ENCODE data around the gene CLSTN2.
"Not testable (repeated sequence)": the region's sequence is repeated elsewhere in the genome, so short reads cannot be mapped to it uniquely, and the experiment has no call there.

Gene CLSTN2

DNA sequence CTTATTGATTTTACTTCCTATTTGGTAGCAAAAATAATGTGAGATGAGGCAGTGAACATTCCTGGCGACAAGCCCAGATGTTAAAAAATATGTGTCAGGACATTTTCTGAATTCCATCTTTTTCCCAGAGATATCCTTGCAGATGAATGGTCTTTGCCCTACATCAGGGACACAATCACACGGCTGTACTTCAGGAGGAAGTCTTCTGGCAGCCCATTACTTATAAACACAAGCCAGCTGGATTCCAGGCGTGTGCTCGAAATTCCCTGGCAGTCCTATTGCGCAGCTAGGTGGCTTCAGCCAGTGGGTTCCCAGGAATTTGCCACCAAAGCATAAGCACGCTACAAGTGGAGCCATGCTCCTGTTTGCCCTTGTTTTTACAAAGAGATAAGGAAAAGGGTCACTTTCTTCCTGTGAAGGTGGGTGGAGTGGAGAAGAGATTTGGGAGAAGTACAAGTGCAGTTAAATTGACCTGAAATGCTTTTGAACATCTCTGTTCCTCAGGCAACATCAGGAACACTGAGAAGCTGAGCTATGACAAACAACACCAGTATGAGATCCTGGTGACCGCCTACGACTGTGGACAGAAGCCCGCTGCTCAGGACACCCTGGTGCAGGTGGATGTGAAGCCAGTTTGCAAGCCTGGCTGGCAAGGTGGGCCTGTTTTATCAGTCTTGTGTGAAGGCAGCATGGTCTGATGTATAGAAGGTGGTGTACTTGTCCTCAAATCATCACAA, 485.8 kb downstream of the CLSTN2 start:
- TF ChIP-seq, protein P1, sequence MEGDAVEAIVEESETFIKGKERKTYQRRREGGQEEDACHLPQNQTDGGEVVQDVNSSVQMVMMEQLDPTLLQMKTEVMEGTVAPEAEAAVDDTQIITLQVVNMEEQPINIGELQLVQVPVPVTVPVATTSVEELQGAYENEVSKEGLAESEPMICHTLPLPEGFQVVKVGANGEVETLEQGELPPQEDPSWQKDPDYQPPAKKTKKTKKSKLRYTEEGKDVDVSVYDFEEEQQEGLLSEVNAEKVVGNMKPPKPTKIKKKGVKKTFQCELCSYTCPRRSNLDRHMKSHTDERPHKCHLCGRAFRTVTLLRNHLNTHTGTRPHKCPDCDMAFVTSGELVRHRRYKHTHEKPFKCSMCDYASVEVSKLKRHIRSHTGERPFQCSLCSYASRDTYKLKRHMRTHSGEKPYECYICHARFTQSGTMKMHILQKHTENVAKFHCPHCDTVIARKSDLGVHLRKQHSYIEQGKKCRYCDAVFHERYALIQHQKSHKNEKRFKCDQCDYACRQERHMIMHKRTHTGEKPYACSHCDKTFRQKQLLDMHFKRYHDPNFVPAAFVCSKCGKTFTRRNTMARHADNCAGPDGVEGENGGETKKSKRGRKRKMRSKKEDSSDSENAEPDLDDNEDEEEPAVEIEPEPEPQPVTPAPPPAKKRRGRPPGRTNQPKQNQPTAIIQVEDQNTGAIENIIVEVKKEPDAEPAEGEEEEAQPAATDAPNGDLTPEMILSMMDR (IDR thresholded peaks at IDR 0.05; ENCODE audit: insufficient read depth, low read depth, low read length, missing control alignments), result no peak
- no peak for DNase-seq (ENCODE audit: low read depth)
- no peak overlapping the region for H3K4me3 ChIP-seq (ENCODE audit: low read depth, low read length)

DNA sequence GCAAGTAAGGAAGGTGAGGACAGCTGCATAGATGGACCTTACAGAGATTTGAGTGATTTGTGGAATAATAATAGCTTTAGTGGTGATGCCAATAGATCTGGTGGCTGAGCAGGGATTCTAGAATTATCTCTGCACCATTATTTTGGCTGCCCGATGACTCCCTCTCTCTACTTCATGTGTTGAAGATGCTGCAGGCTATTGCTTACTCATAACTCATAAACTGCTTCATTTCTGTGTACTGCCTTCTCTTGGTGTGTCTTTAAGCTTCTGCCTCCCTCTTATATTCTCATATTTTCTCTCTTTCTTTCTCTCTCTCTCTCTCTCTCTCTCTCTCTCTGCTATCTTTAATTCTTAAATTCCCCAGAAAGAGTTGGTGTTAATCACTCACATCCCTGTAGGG, 486.9 kb downstream of the CLSTN2 start:
- DNase-seq (ENCODE audit: low read depth), result no peak
- TF ChIP-seq, protein P1 (IDR thresholded peaks at IDR 0.05; ENCODE audit: insufficient read depth, low read depth, low read length, missing control alignments), result no peak
- H3K4me3 ChIP-seq (ENCODE audit: low read depth, low read length), result no peak overlapping the region

DNA sequence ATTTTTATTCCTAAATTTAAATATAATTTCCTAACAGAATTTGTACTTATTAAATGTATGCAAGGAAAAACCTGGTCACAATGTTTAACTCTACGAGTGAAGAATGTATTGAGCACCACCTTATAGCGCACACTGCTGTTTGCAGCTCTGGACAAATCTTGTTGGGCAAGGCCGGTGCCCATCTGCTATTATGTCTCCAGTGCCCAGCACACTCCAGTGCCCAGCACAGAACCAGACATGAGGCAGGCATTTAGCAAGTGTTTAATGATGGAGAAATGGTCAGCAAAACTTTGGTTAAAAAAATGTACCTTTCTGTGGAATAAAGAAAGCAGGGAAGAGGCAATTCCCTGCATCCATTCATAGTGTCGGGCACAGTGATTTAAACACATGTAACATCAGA, 488.2 kb downstream of the CLSTN2 start:
- TF ChIP-seq, protein P1 (IDR thresholded peaks at IDR 0.05; ENCODE audit: insufficient read depth, low read depth, low read length, missing control alignments), result no peak
- no peak overlapping the region for H3K4me3 ChIP-seq (ENCODE audit: low read depth, low read length)
- DNase-seq (ENCODE audit: low read depth), result no peak

DNA sequence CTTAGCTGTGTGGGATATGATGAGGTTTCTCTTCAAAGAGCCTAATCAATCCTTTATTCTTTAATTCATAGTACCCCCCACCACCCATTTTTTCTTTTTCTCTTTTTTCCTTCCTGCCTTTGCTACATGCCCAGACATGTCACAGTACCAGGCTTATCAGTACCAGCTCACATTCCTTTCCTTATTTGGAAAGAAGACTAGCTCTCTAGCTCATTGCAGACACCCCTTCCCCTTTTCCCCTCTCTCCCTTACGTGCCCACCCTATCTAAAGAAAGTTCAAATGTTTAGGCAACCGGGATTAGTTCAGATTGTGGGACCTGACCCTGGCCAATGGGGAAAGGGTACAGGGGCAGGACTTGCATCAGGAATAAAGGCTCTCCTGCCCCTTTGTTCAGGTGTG, 488.6 kb downstream of the CLSTN2 start:
- not testable (repeated sequence) for DNase-seq (ENCODE audit: low read depth); H3K4me3 ChIP-seq (ENCODE audit: low read depth, low read length)

DNA sequence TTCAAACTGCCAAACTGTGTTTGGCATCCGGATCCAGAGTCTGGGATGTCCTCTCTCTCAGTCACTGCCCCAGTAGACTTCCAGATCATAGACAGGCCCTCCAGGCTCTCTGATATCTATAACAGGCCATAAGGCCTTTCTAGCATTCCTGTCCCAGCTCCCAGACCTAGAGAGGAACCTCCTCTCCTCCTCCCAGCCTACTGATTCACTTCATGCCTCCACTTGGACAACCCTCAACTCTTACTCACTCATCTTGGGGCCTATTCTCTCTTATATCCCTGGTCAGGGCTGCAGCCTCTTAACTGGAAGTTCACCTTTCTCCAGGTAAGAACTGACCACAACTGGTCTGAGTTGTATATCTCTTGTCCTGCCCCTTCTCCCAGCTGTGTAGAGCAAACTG, 489.2 kb downstream of the CLSTN2 start:
- TF ChIP-seq, protein P1 (IDR thresholded peaks at IDR 0.05; ENCODE audit: insufficient read depth, low read depth, low read length, missing control alignments), result no peak
- no peak overlapping the region for H3K4me3 ChIP-seq (ENCODE audit: low read depth, low read length)
- no peak for DNase-seq (ENCODE audit: low read depth)

DNA sequence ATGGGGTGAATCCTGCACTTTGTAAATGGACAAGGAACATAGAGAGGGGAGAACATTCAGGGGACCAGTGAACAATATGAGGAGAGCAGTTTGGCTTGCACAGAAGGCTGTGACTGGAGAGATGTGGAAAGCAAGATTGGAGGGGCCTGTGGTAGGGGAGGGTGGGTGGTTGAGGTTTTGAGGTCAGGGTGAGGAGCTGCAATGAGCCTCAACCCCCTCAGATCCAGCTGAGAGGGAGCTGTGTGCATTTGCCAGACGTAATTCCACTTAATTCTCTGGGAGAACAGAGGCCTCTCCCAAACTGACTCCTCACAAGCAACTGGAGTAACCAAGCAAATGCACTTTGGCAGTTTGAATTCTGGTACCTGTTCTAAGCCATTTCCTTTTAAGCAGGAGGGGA, 489.7 kb downstream of the CLSTN2 start:
- TF ChIP-seq, protein P1 (IDR thresholded peaks at IDR 0.05; ENCODE audit: insufficient read depth, low read depth, low read length, missing control alignments), result no peak
- H3K4me3 ChIP-seq (ENCODE audit: low read depth, low read length), result no peak overlapping the region

DNA sequence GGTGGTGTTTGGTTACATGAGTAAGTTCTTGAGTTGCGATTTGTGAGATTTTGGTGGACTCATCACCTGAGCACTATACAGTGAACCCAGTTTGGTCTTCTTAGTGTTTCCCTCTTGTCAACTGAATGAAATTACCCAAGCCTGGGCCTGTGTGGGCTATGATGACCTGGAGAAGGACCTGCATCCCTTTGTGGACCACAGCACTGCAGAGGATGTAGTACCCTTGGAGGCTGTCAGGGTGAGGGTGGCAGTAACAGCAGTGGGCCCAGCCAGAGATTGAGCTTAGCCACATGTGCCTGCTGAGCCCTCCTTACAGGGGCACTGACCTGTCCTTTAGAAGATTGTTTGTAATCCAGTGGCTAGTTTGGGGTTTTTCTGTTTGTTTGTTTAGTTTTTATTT, 492.8 kb downstream of the CLSTN2 start:
- TF ChIP-seq, protein P1 (IDR thresholded peaks at IDR 0.05; ENCODE audit: insufficient read depth, low read depth, low read length, missing control alignments), result no peak
- DNase-seq (ENCODE audit: low read depth), result no peak
- H3K4me3 ChIP-seq (ENCODE audit: low read depth, low read length), result no peak overlapping the region

More for the DNA sequence above, 489.7 kb downstream of the CLSTN2 start:
- no peak for DNase-seq (ENCODE audit: low read depth)
